Skeletal muscle satellite cell (primary cell): ENCODE results near the gene RNF126.

Source experiments
- H3K27me3 ChIP-seq: 2 replicates; pipeline ENCODE4 v1.7.0; 2013; ENCODE audit warnings: low read length; ENCODE audit not compliant: control insufficient read depth, insufficient read depth
- H3K36me3 ChIP-seq: 2 replicates; pipeline ENCODE4 v1.7.0; 2013; ENCODE audit warnings: mild to moderate bottlenecking, control low read depth, low read length; ENCODE audit not compliant: insufficient read depth
- H3K4me1 ChIP-seq: 2 replicates; pipeline ENCODE4 v1.7.0; 2013; ENCODE audit warnings: low read length; ENCODE audit not compliant: control insufficient read depth, insufficient read depth
- H3K4me2 ChIP-seq: 2 replicates; pipeline ENCODE4 v1.7.0; 2013; ENCODE audit warnings: mild to moderate bottlenecking, low read length
- H3K4me3 ChIP-seq: 2 replicates; pipeline ENCODE4 v1.7.0; 2013; ENCODE audit warnings: low read length
- H3K9ac ChIP-seq: 2 replicates; pipeline ENCODE4 v1.7.0; 2013; ENCODE audit warnings: mild to moderate bottlenecking, low read depth, low read length, moderate library complexity
- H3K9me3 ChIP-seq: replicated peaks from 2 replicates; pipeline ENCODE4 v1.7.0; 2013; ENCODE audit warnings: mild to moderate bottlenecking, control low read depth, low read length

Gene RNF126

DNA sequence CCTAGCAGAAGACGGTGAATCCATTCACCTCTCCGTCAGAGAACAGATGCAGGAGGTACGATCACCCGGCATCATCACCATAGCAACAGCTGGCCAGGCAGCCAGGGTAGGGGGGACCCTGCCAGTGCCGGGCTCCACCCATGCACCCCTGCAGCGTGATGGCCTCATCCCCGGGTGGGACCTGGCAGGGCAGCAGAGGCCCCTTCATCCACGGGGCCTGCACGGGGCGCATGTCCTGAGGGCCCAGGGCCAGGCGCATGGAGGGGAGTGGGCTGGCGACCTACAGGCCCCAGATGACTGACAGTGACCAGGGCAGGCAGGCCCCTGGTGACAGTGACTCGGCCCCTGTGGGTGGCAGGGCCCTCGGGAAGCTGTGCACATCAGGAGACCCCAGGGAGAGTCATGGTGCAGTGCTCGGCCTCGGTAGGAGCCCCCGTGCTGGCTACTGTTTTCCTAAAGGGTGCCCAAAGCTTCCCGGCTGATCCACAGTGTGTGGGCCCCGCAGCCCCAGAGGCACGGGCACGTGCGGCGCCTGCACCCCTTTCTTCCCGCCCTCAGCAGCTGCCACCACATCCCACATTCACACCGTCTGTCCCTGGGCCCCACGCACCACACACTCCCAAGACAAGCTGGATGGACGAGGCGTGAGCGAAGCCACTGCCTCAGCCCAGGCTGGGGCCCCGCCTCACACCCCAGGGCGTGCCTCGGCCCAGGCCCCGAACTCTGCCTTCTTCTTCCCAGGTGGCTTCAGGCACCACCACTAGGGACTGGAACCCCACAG is 4.8 kb downstream of the RNF126 start:
- peaks cover 25% of the 10 kb centered on the region for H3K36me3 ChIP-seq
- peaks cover 60% of the 10 kb centered on the region for H3K4me1 ChIP-seq
- H3K27me3 ChIP-seq = no peaks in the 10 kb centered on the region
- peak overlapping the region; percentile 54 for H3K9ac ChIP-seq
- no peaks in the 10 kb centered on the region for H3K9me3 ChIP-seq
- peak overlapping the region; percentile 60 for H3K4me3 ChIP-seq
- H3K4me2 ChIP-seq = peak overlapping the region; percentile 100

GRCh38 chr19:657611-658010 is 5.4 kb downstream of the RNF126 start:
- peaks cover 60% of the 10 kb centered on the region for H3K4me1 ChIP-seq
- no peak overlapping the region for H3K9ac ChIP-seq
- no peaks in the 10 kb centered on the region for H3K27me3 ChIP-seq
- H3K36me3 ChIP-seq = peaks cover 31% of the 10 kb centered on the region
- H3K9me3 ChIP-seq = no peaks in the 10 kb centered on the region
- H3K4me2 ChIP-seq = no peak overlapping the region
- H3K4me3 ChIP-seq = no peak overlapping the region

DNA sequence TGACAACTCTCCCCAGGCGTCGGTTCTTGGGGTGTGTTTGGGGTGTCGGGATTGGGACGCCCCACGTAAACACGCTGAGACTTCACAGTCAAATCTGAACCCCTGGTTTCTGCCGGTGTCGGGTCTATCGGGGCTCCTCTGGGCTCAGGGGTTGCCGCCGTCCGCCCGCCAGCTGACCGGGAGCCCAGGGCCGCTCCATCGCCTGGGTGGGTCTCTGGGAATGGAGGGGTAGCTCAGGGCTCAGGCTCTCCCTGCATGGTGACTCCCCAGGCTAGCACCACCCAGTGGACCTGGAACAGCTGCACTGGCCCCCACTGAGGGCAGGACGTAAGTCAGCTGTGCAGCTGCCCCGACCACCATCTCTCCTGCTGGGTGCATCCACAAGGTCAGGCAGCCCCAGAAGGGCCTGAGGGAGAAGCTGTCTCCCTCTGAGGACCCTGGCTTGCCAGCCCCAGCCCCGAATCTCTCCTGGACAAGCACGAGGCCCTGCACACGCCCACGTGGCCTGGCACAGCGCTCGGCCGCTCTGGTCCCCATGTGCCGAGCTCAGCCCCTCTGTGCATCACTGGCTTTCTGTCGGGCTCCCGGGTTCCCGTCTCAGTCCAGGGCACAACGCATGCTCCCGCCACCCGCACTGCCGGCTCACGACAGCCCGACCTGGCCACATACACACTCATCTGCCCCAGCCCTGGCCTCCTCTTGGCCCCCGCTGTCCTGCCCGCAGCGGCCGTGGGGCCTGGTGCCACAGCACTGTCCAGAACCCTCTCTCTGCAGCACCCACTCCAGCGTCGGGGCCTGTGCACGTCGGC is 6.1 kb downstream of the RNF126 start:
- peaks cover 60% of the 10 kb centered on the region for H3K4me1 ChIP-seq
- H3K4me3 ChIP-seq = no peak overlapping the region
- H3K9ac ChIP-seq = no peak overlapping the region
- H3K4me2 ChIP-seq = no peak overlapping the region
- peaks cover 33% of the 10 kb centered on the region for H3K36me3 ChIP-seq
- no peaks in the 10 kb centered on the region for H3K9me3 ChIP-seq
- no peaks in the 10 kb centered on the region for H3K27me3 ChIP-seq

- Histone ChIP-seq H3K27me3 (no peaks in the 10 kb centered on the region), H3K4me2 (no peak overlapping the region), H3K4me1 (peaks cover 48% of the 10 kb centered on the region), H3K36me3 (peaks cover 45% of the 10 kb centered on the region), H3K9ac (no peak overlapping the region), H3K9me3 (no peaks in the 10 kb centered on the region), H3K4me3 (no peak overlapping the region)
These were observed 7.3 kb downstream of the RNF126 start for GRCh38 chr19:655691-656090.

GRCh38 chr19:653425-653824 is 9.6 kb downstream of the RNF126 start:
- no peak overlapping the region for H3K9ac ChIP-seq
- H3K4me3 ChIP-seq = no peak overlapping the region
- no peaks in the 10 kb centered on the region for H3K27me3 ChIP-seq
- H3K36me3 ChIP-seq = peaks cover 53% of the 10 kb centered on the region
- no peaks in the 10 kb centered on the region for H3K9me3 ChIP-seq
- peaks cover 26% of the 10 kb centered on the region for H3K4me1 ChIP-seq
- H3K4me2 ChIP-seq = no peak overlapping the region

DNA sequence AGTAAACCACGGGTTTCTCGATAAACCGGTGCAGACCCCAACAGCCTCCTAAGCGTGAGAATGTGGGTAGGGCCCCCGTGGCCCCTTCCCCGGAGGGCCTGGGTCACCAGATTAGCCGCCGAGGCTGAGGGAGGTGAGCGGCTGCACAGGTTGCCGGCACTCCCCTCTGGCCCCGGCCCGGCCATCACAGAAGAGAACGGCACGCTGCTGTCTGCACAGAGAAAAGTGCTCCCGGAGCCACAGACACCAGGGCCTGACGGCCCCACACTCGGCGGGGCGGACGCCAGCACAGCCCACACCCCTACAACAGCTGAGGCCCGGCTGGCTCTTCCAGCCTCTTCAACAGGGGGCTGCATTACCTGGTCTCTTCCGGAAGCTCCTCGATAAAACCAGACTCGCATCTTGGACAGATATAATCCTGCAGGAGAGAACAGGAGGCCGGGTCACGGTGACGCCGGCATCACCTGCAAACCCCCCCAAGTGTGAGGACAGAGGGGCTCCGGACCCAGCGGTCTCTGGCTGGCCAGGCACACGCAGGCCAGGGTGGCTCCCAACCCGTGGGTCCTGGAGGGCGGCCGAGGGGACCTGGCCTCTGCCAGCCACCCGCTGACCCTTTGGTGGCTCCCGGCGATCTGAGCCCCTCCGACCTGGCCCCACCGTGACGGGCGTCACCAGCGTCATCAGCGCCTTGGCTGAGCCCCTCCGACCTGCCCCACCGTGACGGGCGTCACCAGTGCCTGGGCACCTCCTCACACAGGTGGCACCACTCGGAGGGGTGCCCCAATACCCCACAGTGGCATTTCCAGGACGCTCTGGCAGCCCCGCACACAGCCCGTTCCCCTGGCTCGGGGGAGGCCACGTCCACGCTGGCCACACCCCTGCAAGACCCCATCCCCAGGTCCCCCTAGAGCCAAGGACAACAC is 10.3 kb downstream of the RNF126 start:
- no peaks in the 10 kb centered on the region for H3K27me3 ChIP-seq
- H3K4me1 ChIP-seq = peaks cover 19% of the 10 kb centered on the region
- H3K4me2 ChIP-seq = no peak overlapping the region
- peaks cover 50% of the 10 kb centered on the region for H3K36me3 ChIP-seq
- H3K9ac ChIP-seq = no peak overlapping the region
- H3K9me3 ChIP-seq = no peaks in the 10 kb centered on the region
- H3K4me3 ChIP-seq = no peak overlapping the region

DNA sequence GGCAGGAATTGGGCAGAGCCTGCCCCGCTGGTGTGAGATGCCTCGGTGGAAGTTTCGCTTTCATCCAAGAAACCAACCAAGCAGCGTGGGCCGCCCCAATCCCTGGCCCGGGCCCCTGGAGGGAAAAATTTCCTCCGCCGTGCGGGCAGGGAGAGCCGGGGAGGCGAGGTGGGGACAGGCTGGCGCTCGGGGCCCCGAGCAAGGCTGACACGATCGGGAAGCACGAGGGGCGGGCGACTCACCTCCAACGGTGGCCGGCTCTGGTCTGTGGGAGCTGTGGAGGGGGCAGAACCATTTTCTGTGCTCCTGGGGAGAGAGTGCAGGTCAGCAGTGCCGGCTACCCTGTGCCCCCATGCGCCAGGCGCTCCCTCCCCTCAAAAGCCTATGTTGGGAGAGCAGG is 11.0 kb downstream of the RNF126 start:
- Histone ChIP-seq H3K4me3 (no peak overlapping the region), H3K4me1 (peaks cover 12% of the 10 kb centered on the region), H3K27me3 (no peaks in the 10 kb centered on the region), H3K36me3 (peaks cover 57% of the 10 kb centered on the region), H3K4me2 (no peak overlapping the region), H3K9me3 (no peaks in the 10 kb centered on the region), H3K9ac (no peak overlapping the region)

DNA sequence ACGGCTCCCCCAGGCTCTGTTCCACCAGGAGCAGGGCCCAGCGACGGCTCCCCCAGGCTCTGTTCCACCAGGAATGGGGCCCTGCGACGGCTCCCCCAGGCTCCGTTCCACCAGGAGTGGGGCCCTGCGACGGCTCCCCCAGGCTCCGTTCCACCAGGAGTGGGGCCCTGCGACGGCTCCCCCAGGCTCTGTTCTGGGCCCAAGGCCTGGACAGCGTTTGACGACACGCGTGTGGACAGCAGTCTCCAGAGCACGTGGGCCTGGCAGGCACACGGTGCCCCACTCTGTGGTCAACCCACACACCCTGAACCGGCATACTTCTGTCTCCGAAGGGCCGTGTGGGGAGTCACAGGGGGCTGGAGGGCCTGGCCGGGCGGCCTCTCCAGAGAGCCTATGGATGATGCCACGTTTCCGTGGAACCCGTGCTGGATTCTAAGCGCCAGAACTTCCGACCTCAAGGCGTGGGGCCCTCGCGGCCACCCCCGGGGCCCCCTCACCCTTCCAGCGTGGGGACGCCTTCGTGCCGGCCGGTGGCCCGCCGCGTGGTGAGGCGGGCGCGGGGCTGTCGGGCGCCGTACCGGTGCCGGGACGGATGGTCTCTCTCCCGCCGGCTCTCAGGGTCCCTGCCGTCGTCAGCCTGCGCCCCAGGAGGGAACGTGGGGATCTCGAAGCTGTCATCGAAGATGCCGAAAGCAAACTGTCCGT is 11.7 kb downstream of the RNF126 start:
- H3K4me1 ChIP-seq = peaks cover 5% of the 10 kb centered on the region
- peaks cover 60% of the 10 kb centered on the region for H3K36me3 ChIP-seq

GRCh38 chr19:650121-650520 is 12.9 kb downstream of the RNF126 start:
- H3K27me3 ChIP-seq = no peaks in the 10 kb centered on the region
- no peak overlapping the region for H3K4me3 ChIP-seq
- no peak overlapping the region for H3K4me2 ChIP-seq
- H3K36me3 ChIP-seq = peaks cover 68% of the 10 kb centered on the region
- H3K9me3 ChIP-seq = no peaks in the 10 kb centered on the region
- no peak overlapping the region for H3K9ac ChIP-seq
- no peaks in the 10 kb centered on the region for H3K4me1 ChIP-seq

More for the DNA sequence above, 11.7 kb downstream of the RNF126 start:
- no peaks in the 10 kb centered on the region for H3K27me3 ChIP-seq
- H3K9ac ChIP-seq = no peak overlapping the region
- no peak overlapping the region for H3K4me3 ChIP-seq
- no peak overlapping the region for H3K4me2 ChIP-seq
- no peaks in the 10 kb centered on the region for H3K9me3 ChIP-seq

- Histone ChIP-seq H3K4me3 (no peak overlapping the region), H3K9me3 (no peaks in the 10 kb centered on the region)
These were observed 13.9 kb downstream of the RNF126 start for GRCh38 chr19:648904-649801.

More at GRCh38 chr19:648904-649801, 13.9 kb downstream of the RNF126 start:
- Histone ChIP-seq H3K4me2 (no peak overlapping the region), H3K36me3 (peaks cover 73% of the 10 kb centered on the region), H3K4me1 (no peaks in the 10 kb centered on the region), H3K27me3 (no peaks in the 10 kb centered on the region), H3K9ac (no peak overlapping the region)
